Choroid plexus epithelial cell (primary cell): ENCODE results near the gene FERMT3.

Experiments used
- DNase-seq: peaks from one replicate; pipeline ENCODE4 v3.0.0-alpha.2; 2010; ENCODE audit warnings: low read depth
- H3K4me3 ChIP-seq: 2 replicates; pipeline ENCODE4 v1.5.1; 2011; ENCODE audit warnings: low read depth, mild to moderate bottlenecking, control low read depth, low read length, moderate library complexity
- CTCF ChIP-seq: conservative IDR thresholded peaks from 2 replicates; pipeline ENCODE4 v1.5.1; 2011; ENCODE audit warnings: low read depth, mild to moderate bottlenecking, control low read depth, inconsistent platforms, low read length, moderate library complexity

FERMT3 gene

GRCh38 chr11:64211181-64211872 lies 4.8 kb downstream of the FERMT3 start:
- H3K4me3 ChIP-seq: no peak overlapping the region

GRCh38 chr11:64216879-64217278 lies 10.4 kb downstream of the FERMT3 start:
- no peak for DNase-seq
- no peak overlapping the region for H3K4me3 ChIP-seq
- TF ChIP-seq CTCF: no peak

More at GRCh38 chr11:64211181-64211872, 4.8 kb downstream of the FERMT3 start:
- DNase-seq: no peak
- no peak for TF ChIP-seq CTCF

- no peak for TF ChIP-seq CTCF
- no peak overlapping the region for H3K4me3 ChIP-seq
- DNase-seq: no peak
These were observed 12.3 kb downstream of the FERMT3 start for GRCh38 chr11:64218628-64219353.

- H3K4me3 ChIP-seq: no peak overlapping the region
- no peak for TF ChIP-seq CTCF
- no peak for DNase-seq
These were observed 12.8 kb downstream of the FERMT3 start for GRCh38 chr11:64219354-64219684.

- no peak for DNase-seq
- H3K4me3 ChIP-seq: no peak overlapping the region
- no peak for TF ChIP-seq CTCF
These were observed 13.2 kb downstream of the FERMT3 start for GRCh38 chr11:64219755-64220154.

GRCh38 chr11:64220271-64220670 lies 13.8 kb downstream of the FERMT3 start:
- no peak for TF ChIP-seq CTCF

GRCh38 chr11:64220798-64221197 lies 14.3 kb downstream of the FERMT3 start:
- TF ChIP-seq CTCF: no peak
- DNase-seq: no peak
- H3K4me3 ChIP-seq: no peak overlapping the region

More at GRCh38 chr11:64220271-64220670, 13.8 kb downstream of the FERMT3 start:
- H3K4me3 ChIP-seq: no peak overlapping the region
- no peak for DNase-seq
